SJSA1 (cell line): Measurements from ENCODE around the gene FAM111A. TPM values are rescaled to one million over a fixed set of nuclear protein-coding genes. Genes with fewer than 3 reads are reported as not detected.

Experiments
- DNase-seq, 2 experiments: peaks; one replicate each; pipeline ENCODE4 v3.0.0-alpha.2; 2015 to 2020; ENCODE audit warnings: low spot score in 2 of 2, low read depth in 1 of 2
- H3K27ac ChIP-seq: fragments of 250-450 bp; sonication (Bioruptor Pico); 2 replicates; pipeline ENCODE4 v1.5.1; 2020; ENCODE audit warnings: mild to moderate bottlenecking, moderate library complexity
- H3K27me3 ChIP-seq: fragments of 250-450 bp; sonication (Bioruptor Pico); replicated peaks from 2 replicates; pipeline ENCODE4 v1.5.1; 2020; ENCODE audit warnings: mild to moderate bottlenecking, moderate library complexity
- H3K36me3 ChIP-seq: fragments of 250-450 bp; sonication (Bioruptor Pico); 2 replicates; pipeline ENCODE4 v1.5.1; 2020; ENCODE audit warnings: mild to moderate bottlenecking
- H3K4me1 ChIP-seq: fragments of 250-450 bp; sonication (Bioruptor Pico); replicated peaks from 2 replicates; pipeline ENCODE4 v1.6.1; 2021; ENCODE audit warnings: mild to moderate bottlenecking
- H3K4me3 ChIP-seq: fragments of 250-450 bp; sonication (Bioruptor Pico); 2 replicates; pipeline ENCODE4 v1.5.1; 2020; ENCODE audit warnings: mild to moderate bottlenecking
- H3K9me3 ChIP-seq: fragments of 250-450 bp; sonication (Bioruptor Pico); replicated peaks from 2 replicates; pipeline ENCODE4 v1.5.1; 2020; ENCODE audit warnings: mild to moderate bottlenecking
- total RNA-seq: library from RNA; depleted of rRNA; stranded (reverse); fragments of >200 nt; shearing (Covaris generic); gene quantifications from 2 replicates; pipeline ENCODE4 v1.2.3, GENCODE V29; 2014; rRNA removed

FAM111A gene
- total RNA-seq, 1 experiment from 2014 or later: 108 TPM

GRCh38 chr11:59191095-59191494 lies 48.4 kb downstream of the FAM111A start:
- no peaks in the 10 kb centered on the region for H3K27me3 ChIP-seq
- H3K4me3 ChIP-seq: no peak overlapping the region
- DNase-seq: no peak
- peaks cover 47% of the 10 kb centered on the region for H3K4me1 ChIP-seq
- H3K9me3 ChIP-seq: no peaks in the 10 kb centered on the region
- H3K36me3 ChIP-seq: peaks cover 87% of the 10 kb centered on the region
- no peak overlapping the region for H3K27ac ChIP-seq

- H3K36me3 ChIP-seq: peaks cover 89% of the 10 kb centered on the region
- no peaks in the 10 kb centered on the region for H3K27me3 ChIP-seq
- DNase-seq: no peak
- no peak overlapping the region for H3K27ac ChIP-seq
- H3K4me1 ChIP-seq: peaks cover 47% of the 10 kb centered on the region
- no peaks in the 10 kb centered on the region for H3K9me3 ChIP-seq
- H3K4me3 ChIP-seq: no peak overlapping the region
These were observed 49.2 kb downstream of the FAM111A start for GRCh38 chr11:59191890-59192289.

GRCh38 chr11:59192446-59193020 lies 49.9 kb downstream of the FAM111A start:
- Histone ChIP-seq H3K27ac (no peak overlapping the region), H3K27me3 (no peaks in the 10 kb centered on the region)

GRCh38 chr11:59193587-59194130 lies 51.0 kb downstream of the FAM111A start:
- Histone ChIP-seq H3K36me3 (peaks cover 79% of the 10 kb centered on the region), H3K27ac (no peak overlapping the region), H3K4me1 (peaks cover 46% of the 10 kb centered on the region), H3K4me3 (no peak overlapping the region), H3K27me3 (no peaks in the 10 kb centered on the region), H3K9me3 (no peaks in the 10 kb centered on the region)
- DNase-seq: no peak

More at GRCh38 chr11:59192446-59193020, 49.9 kb downstream of the FAM111A start:
- Histone ChIP-seq H3K4me3 (no peak overlapping the region), H3K36me3 (peaks cover 88% of the 10 kb centered on the region), H3K4me1 (peaks cover 47% of the 10 kb centered on the region), H3K9me3 (no peaks in the 10 kb centered on the region)
- DNase-seq: no peak

GRCh38 chr11:59195586-59195985 lies 52.9 kb downstream of the FAM111A start:
- no peaks in the 10 kb centered on the region for H3K9me3 ChIP-seq
- peaks cover 72% of the 10 kb centered on the region for H3K36me3 ChIP-seq
- peaks cover 55% of the 10 kb centered on the region for H3K4me1 ChIP-seq
- DNase-seq: no peak
- no peak overlapping the region for H3K4me3 ChIP-seq
- no peak overlapping the region for H3K27ac ChIP-seq
- H3K27me3 ChIP-seq: no peaks in the 10 kb centered on the region

- Histone ChIP-seq H3K27ac (peak overlapping the region; percentile 29), H3K4me1 (peaks cover 55% of the 10 kb centered on the region), H3K36me3 (peaks cover 72% of the 10 kb centered on the region), H3K27me3 (no peaks in the 10 kb centered on the region), H3K9me3 (no peaks in the 10 kb centered on the region), H3K4me3 (no peak overlapping the region)
- no peak for DNase-seq
These were observed 54.1 kb downstream of the FAM111A start for GRCh38 chr11:59196777-59197176.

- peak; percentile 93 to 99 for DNase-seq
- H3K4me1 ChIP-seq: peaks cover 55% of the 10 kb centered on the region
- peaks cover 70% of the 10 kb centered on the region for H3K36me3 ChIP-seq
- peak overlapping the region; percentile 84 for H3K27ac ChIP-seq
- no peaks in the 10 kb centered on the region for H3K27me3 ChIP-seq
- no peaks in the 10 kb centered on the region for H3K9me3 ChIP-seq
- H3K4me3 ChIP-seq: no peak overlapping the region
These were observed 55.3 kb downstream of the FAM111A start for GRCh38 chr11:59197991-59198390.

- peak in 1 of 2 experiments; percentile 83 for DNase-seq
- H3K4me1 ChIP-seq: peaks cover 55% of the 10 kb centered on the region
- H3K4me3 ChIP-seq: no peak overlapping the region
- H3K27ac ChIP-seq: peak overlapping the region; percentile 84
- H3K9me3 ChIP-seq: no peaks in the 10 kb centered on the region
- H3K36me3 ChIP-seq: peaks cover 67% of the 10 kb centered on the region
- no peaks in the 10 kb centered on the region for H3K27me3 ChIP-seq
These were observed 56.1 kb downstream of the FAM111A start for GRCh38 chr11:59198726-59199125.

- Histone ChIP-seq H3K36me3 (peaks cover 62% of the 10 kb centered on the region), H3K27me3 (no peaks in the 10 kb centered on the region), H3K9me3 (no peaks in the 10 kb centered on the region), H3K27ac (peak overlapping the region; percentile 84), H3K4me1 (peaks cover 62% of the 10 kb centered on the region), H3K4me3 (no peak overlapping the region)
- no peak for DNase-seq
These were observed 57.1 kb downstream of the FAM111A start for GRCh38 chr11:59199546-59200422.

- Histone ChIP-seq H3K9me3 (no peaks in the 10 kb centered on the region), H3K4me3 (no peak overlapping the region), H3K27me3 (no peaks in the 10 kb centered on the region), H3K4me1 (peaks cover 60% of the 10 kb centered on the region), H3K36me3 (peaks cover 64% of the 10 kb centered on the region), H3K27ac (peak overlapping the region; percentile 84)
- DNase-seq: no peak
These were observed 57.7 kb downstream of the FAM111A start for GRCh38 chr11:59200423-59200746.

- Histone ChIP-seq H3K4me1 (peaks cover 50% of the 10 kb centered on the region), H3K36me3 (peaks cover 66% of the 10 kb centered on the region), H3K4me3 (no peak overlapping the region), H3K27me3 (no peaks in the 10 kb centered on the region), H3K9me3 (no peaks in the 10 kb centered on the region), H3K27ac (no peak overlapping the region)
- no peak for DNase-seq
These were observed 58.7 kb downstream of the FAM111A start for GRCh38 chr11:59201353-59201752.

Other genes with a start within 250 kb of the FAM111A start
- 0.09 and 0.39 TPM in 2 replicates for gene GLYATL1, start 203.4 kb upstream of the FAM111A start, total RNA-seq
- not detected in 2 replicates for gene GLYATL1B, start 56.5 kb upstream of the FAM111A start, total RNA-seq
- gene FAM111B, start 35.6 kb upstream of the FAM111A start, total RNA-seq: 59.0 and 69.5 TPM in 2 replicates
- 4.1 and 7.6 TPM in 2 replicates for gene DTX4, start 29.3 kb downstream of the FAM111A start, total RNA-seq
- not detected in 2 replicates for gene MPEG1, start 70.1 kb downstream of the FAM111A start, total RNA-seq
- gene OR5AN1, start 216.0 kb downstream of the FAM111A start, total RNA-seq: not detected in 2 replicates